A673 (cell line): ENCODE results near the gene NGLY1.

Experiments used
- CTCF ChIP-seq: fragments of 300-800, 200-600 bp; sonication (generic); conservative IDR thresholded peaks from 2 replicates; pipeline ENCODE4 v1.5.1; 2017; ENCODE audit warnings: low read depth, mild to moderate bottlenecking, antibody characterized with exemption, low read length, moderate library complexity, mixed read lengths
- EZH2 ChIP-seq: fragments of 200-600 bp; sonication (generic); IDR thresholded peaks from 2 replicates; pipeline ENCODE4 v1.6.1; 2017; ENCODE audit warnings: borderline replicate concordance, low read depth, mild to moderate bottlenecking, mixed read lengths, antibody characterized with exemption, low read length; ENCODE audit not compliant: poor library complexity, severe bottlenecking

- no peak for TF ChIP-seq CTCF
- no peak for TF ChIP-seq EZH2
Measured at GRCh38 chr3:25781145-25781757, 2.0 kb downstream of the NGLY1 start.
